COLO668 (cell line): Measurements from ENCODE around the gene PSMG1.
"Not testable (repeated sequence)": the region's sequence is repeated elsewhere in the genome, so short reads cannot be mapped to it uniquely, and the experiment has no call there.

ENCODE experiments used
- DNase-seq: peaks from one replicate; lab custom pipeline; 2025; ENCODE audit not compliant: unreplicated experiment; lab: John Stamatoyannopoulos, UW

The PSMG1 gene

DNA sequence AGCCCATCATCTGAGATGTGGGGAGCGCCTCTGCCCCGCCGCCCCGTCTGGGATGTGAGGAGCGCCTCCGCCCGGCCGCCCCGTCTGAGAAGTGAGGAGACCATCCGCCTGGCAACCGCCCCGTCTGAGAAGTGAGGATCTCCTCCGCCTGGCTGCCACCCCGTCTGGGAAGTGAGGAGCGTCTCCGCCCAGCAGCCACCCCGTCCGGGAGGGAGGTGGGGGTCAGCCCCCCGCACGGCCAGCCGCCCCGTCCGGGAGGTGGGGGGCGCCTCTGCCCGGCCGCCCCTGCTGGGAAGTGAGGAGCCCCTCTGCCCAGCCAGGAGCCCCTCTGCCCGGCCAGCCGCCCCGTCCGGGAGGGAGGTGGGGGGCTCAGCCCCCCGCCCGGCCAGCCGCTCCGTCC, 26.0 kb downstream of the PSMG1 start:
- not testable (repeated sequence) for DNase-seq

DNA sequence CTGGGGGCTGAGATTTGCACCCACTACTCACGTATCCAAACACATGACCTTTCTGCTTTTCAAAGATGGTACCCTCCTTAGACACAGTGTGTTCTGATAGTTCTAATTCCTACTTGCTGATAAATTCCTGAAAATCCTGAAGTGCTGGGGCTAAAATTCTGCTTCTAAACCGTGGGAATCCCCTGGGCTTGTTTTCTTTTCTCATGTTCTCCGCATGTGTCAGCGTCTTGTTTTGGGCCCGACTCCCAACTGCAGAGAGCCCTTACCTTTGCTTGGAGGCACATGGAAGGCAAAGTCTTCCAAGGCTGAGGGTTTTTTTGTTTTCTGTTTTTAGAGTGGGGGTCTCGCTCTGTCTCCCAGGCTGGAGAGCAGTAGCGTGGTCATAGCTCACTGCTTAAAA, 27.2 kb downstream of the PSMG1 start:
- no peak for DNase-seq

DNA sequence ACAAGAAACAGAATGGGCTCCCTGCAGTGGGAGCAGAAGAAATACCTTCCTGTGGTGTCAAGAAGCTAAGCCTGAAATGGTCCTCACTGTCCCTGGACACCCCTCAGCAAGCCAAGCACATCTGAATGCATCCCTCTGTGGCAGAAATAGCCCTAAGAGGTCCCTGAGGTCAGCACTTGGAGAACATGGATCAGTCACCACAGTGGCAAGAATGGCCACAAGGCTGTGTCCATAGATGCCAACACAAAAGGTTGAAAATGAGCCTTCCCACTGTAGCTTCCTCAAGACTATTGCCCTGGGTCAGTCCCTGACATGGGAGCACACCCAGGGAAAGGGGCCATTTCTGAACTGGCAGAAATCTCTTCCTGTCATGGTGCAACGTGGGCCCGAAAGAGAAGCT, 27.7 kb downstream of the PSMG1 start:
- no peak for DNase-seq

DNA sequence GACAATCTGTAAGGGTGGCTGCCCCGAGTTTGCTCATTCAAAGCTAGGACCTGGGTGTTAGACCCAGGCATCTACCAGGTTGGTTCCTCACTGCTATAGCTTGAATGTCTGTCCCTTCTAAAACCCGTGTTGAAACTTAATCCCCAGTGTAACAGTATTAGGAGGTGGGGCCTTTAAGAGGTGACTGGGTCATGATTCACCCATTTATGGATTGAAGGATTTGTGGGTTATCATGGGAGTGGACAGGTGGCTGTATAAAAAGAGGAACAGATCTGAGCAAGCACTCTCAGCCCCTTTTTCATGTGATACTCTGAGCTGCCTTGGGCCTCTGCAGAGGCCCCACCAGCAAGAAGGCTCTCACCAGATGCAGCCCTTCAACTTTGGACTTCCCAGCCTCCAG, 29.4 kb downstream of the PSMG1 start:
- no peak for DNase-seq

DNA sequence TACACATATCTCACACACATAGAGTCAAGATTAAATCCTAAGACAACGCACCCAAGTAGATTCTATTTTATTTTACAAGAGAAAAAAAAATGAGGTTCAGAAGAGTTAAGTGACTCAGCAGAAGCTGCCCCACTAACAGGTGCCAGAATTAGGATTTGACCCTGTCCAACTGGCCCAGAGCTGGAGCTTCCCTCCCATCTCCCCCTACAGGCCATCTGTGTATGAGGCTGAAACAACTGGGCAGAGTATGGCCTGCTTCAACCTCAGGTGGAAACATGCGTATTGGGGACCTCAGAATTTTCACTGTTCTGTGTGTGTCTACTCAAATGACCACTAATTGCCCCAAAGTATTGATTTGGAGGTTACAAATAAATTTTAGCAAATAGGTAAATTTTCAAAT, 29.9 kb downstream of the PSMG1 start:
- no peak for DNase-seq

DNA sequence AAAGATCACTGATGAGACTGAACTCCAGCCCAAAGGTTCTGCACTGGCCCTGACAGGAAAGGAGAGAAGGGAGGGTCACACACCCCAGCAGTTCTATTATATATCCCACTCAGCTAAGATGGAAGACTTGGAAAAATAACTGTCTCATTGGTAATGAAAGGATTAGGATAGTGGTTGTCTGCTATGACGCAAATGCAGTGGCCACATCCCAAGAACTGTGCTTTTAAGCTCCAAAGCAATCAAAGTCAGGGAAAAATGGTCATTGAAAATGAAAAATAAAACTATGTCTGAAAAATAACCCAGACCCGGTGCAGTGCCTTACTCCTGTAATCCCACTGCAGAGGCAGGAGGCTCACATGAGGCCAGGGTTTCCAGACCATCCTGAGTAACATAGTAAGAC, 31.0 kb downstream of the PSMG1 start:
- no peak for DNase-seq

DNA sequence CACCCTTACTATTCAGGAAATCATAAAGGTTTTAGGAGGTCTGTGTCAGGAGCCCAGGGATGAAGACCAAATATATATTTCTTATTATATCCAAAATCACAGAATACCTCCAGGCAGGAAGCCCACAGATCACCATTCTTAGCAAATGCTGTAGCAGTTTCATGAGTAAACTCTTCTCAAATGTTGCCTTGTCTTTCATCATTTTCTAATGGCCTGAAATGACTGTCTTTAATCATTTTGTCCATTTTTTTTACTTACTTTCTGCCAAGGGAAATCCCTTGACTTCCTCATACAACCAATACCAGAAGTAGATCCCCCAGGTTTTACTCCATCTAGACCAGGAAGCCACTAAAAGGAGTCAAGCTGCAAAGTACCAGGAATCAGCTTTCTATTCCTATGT, 32.4 kb downstream of the PSMG1 start:
- DNase-seq: no peak

DNA sequence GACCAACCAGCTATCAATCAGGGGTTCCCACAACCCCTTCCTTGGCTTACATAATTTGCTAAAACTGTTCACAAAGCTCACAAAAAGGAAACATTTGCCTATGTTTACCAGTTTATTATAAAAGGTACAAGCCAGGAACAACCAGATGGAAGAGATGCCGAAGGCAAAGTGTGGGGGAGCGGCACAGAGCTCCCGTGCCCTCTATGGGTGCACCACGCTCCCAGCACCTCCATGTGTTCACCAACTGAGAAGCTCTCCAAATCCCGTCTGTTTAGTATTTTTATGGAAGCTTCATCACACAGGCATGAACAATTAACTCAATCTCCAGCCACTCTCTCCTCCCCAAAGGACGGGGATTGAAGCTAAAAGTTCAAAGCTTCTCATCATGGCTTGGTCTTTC, 32.9 kb downstream of the PSMG1 start:
- no peak for DNase-seq

DNA sequence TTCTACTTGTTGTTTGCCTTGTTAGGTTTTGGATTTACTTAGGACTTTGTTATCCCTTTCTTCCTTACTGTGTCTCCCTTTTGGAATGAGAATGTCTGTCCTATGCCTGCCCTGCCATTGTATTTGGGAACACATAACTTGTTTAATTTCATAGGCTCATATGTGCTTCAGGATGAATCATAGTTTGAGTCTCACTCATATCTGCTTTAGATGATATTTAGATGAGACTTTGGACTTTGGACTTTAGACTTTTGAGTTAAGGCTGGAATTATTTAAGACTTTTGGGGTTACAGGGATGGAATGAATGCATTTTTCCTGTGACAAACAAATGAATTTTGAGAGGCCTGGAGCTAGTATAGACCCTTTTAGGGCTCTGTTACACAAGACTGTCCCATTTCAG, 33.4 kb downstream of the PSMG1 start:
- no peak for DNase-seq

DNA sequence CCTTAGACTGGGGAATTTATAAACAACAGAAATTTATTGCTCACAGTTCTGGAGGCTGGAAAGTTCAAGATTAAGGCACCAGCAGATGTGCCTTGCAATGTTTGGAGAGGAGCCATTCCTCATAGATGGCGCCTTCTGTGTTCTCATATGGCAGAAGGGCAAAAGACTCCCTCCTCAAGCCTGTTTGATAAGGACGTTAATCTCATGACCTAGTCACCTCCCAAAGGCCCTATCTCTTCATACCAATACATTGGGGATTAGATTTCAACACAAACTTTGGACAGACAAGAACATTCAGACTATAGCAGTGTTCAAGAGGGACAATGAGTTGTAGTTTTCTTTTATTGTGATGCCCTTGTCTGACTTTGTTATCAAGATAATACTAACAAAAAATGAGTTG, 34.3 kb downstream of the PSMG1 start:
- no peak for DNase-seq

DNA sequence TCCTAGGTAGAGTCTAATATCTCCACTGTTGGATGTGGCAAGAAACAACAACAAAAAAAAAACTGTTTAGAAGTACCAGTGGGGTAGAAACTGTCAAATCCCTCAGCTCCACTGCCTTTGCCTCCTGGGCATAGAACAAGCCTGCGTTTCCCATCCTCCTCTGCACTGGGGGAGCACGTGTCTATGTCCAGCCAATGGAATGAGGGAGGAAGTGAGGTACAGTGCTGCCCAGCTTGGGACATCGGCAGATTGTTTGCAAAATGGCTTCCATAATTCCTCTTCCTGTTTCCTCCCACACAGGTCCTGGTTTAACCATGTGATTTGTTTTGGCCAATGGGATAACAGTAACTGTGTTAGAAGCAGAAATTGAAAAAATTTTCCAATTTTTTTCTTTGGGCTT, 39.1 kb downstream of the PSMG1 start:
- no peak for DNase-seq

DNA sequence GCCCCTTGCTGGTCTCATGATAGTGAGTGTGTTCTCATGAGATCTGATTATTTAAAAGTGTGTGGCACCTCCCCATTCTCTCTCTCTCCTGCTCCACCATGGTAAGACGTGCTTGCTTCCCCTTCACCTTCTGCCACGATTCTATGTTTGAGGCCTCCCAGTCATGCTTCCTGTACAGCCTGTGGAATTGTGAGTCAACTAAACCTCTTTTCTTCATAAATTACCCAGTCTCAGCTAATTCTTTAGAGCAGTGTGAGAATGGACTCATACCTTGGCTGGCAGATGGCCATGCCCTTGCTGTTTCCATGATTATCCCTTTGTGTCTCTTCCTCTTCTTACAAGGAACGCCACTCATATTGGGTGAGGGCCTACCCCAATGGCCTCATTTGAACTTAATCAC, 40.3 kb downstream of the PSMG1 start:
- DNase-seq: no peak

DNA sequence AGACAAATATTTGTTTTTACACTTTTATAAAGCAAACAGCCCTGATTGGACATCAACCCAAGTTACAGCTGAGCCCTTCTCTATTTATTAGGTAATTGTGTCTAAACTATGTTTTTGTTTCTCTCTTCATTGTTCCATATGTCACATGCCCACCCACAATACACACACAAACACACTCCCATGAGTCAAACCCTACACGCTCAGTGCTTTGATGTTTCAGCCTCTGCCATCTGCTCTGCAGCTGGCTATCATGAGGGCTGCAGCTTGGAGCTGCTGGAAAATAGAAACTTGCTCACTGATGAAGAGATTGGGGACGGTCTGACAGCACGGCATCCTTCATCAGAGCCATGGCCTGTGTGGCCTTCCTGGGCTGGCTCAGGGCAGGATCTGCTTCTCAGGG, 41.7 kb downstream of the PSMG1 start:
- DNase-seq: peak; percentile 77

DNA sequence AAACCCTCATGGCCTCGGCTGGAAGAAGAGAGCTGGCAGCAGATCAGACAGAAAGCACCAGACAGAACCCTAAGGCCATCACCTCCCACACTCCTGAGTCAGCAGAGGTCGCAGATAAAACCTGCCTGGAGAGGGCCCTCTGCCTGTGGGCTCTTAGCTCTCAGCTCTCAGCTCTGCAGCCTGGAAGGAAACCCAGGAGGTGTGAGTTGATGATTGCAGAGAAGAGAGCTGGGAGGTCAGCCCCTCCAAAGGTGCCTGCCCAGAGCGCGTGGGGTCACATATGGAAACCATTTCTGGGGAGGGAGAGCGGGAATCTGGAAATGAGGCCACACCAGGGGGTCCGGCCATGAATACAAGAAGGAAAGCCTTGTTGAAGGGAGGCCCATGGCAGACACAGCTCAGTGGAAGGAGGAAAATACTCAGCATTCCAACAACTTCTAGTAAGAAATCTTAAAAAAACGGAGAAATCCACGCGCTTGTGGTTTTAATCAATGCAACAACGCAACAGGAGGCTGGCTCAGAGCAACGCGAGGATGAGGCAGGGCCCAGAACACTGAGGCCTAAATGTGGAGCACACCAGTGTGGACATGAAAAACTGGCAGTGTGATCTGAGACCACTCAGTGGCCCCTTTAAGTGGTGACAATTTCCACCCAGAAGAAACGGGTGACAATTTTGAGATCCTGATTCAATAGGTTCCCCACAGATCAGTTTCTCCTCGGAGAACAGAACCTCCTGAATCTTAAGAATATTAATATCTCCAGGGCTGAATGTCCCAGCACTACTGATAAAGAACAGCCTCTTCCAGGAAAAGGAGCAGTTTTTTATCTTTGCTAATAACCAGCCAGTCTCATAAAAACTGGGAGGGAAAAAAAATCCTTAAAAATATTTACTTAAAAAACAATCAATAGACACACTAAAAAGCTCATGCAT, 45.7 kb downstream of the PSMG1 start:
- DNase-seq: no peak

DNA sequence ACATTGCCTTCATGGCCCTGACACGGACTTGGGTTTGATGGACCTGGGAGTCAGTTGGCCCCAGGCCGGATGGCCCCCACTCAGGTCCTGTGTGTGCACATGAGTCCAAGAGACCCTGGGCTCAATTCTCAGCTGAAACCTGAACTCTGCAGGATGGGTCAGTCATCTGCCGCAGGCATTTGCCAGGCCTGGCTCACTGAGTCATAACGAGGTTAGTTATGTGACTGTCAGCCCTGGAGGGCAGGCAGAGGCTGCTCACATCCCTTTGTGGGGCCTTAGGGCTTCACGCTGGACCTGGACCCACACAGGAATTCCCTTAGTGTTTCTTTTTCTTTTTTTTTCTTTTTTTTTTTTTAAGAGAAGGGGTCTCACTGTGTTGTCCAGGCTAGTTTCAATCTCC, 46.5 kb downstream of the PSMG1 start:
- no peak for DNase-seq

DNA sequence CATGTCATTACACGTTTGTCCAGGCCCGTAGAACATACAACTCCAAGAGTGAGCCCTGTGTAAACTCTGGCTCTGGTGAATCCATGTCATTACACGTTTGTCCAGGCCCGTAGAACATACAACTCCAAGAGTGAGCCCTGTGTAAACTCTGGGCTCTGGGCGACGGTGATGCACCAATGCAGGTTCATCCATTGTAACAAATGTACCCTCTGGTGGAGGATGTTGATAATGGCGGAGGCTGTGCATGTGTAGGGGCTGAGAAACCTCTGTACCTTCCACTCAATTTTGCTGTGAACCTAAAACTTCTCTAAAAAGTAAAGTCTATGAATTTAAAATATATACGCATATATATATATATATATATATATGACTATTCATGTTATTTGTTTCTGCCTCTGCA, 47.1 kb downstream of the PSMG1 start:
- peak; percentile 62 for DNase-seq

DNA sequence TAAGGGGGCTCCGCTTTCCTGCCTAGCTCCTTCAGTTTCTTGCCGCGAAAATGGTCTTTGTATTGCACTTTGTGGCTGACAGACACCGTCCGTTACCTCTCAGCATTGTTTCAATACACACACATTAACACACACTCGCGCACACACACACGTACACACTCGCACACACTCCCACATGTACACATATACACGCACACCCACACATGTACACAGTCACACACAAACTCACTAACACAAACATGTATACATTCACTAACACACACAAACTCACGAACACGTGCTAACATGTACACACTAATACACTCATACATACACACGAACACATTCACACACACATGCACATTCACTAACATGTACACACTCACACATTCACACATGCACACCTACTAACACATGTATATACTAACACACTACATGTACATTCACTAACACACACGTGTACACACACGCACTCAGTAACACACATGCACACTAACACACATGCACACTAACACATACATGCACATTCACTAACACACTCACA, 48.9 kb downstream of the PSMG1 start:
- DNase-seq: no peak

DNA sequence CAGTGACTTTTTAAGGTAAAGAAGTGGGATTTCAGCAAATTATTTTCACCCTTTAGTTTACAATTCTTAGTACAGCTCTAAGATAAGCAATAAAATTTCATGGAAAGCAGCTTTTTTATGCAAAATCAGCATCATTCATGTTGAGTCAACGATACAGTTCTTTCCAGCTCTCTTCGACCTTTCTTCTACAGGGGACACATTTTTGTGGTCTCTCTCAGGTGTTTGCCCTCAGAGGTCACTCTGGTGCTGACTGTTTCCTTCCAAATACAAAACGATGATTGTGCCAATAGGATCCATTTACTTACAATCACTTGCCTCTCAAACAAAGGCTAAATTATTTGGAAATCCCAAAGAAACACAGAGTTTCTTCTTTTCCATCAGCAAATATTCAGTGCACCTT, 51.0 kb downstream of the PSMG1 start:
- DNase-seq: no peak

DNA sequence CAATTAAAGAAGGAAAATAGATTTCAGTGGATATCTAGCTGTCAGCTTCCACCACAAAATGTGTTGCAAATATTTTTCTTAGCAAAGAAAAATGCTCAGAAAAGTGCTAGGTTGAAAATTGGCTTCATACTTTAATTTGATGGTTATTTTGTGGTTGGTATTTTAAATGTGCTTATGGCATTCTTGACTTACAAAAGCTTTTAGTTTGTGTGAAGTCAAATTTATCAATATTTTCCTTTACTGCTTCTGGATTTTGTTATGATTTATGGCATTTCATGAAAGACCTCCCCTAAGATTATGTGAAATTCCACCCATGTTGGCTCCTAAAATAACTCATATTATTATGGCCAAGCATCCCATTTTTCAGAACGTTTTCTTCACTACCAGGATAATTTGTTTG, 51.5 kb downstream of the PSMG1 start:
- no peak for DNase-seq

DNA sequence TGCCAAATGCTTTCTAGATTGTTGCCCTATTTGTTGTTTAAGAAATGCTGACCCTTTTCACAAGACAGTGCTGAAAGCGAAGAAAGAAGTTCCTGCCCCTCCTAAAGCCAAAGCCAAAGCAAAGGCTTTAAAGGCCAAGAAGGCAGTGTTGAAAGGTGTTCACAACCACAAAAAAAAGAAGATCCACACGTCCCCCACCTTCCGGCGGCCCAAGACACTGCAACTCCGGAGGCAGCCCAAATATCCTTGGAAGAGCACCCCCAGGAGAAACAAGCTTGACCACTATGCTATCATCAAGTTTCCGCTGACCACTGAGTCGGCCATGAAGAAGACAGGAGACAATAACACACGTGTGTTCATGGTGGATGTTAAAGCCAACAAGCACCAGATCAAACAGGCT, 55.7 kb downstream of the PSMG1 start:
- no peak for DNase-seq

DNA sequence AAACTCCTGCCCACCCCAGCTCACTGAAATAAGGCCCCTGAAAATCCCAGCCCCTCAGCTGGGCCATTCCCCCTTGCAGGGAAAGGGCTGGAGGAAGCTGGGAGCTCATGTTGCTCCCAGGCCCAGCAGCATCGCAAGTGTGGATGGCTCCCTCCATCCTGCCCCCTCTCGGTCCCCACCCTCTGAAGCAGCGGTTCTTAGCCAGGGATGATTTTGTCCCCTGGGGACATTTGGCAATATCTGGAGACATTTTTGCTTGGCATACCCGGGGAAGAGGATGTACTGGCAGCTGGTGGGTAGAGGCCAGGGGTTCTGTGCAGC, 56.8 kb downstream of the PSMG1 start:
- no peak for DNase-seq

DNA sequence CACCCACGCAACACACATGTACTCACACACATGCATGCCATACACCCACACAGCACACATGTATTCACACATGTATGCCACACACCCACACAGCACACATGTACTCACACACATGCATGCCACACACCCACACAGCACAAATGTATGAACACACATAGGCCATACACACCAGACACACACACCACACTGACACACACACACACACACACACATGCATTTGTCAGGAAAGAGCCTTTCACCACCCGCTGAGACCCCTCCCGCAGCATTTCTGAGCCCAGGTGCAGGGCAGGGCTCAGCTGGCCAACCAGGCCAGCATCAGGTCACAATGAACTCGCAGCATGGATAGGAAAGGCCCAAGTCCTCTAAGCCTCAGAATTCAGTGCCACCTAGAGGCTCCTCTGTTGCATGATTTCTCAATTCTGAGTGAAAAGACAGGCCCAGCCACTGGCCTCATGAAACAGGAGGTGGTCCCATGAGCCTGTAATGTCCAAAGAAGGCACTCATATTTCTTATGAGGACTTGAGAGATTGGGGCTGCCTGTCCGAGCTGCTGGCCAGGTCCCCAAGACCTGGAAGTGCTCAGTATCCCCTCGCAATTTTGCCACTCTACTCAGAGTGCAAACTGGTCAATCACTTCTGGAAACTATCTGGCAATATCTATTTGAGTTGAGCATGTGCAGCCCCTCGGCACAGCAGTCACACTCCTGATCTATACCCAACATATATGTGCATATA, 57.3 kb downstream of the PSMG1 start:
- peak; percentile 75 for DNase-seq
